ES-I3 (cell line): ENCODE measurements around the gene MYH15.

ENCODE experiments used
- H3K36me3 ChIP-seq: 2 replicates; pipeline ENCODE4 v1.6.1; 2013; ENCODE audit warnings: mild to moderate bottlenecking, low read length, control low read depth, moderate library complexity; ENCODE audit not compliant: insufficient read depth
- H3K4me1 ChIP-seq: 2 replicates; pipeline ENCODE4 v1.6.1; 2013; ENCODE audit warnings: mild to moderate bottlenecking, control low read depth, low read length; ENCODE audit not compliant: insufficient read depth
- H3K9ac ChIP-seq: 2 replicates; pipeline ENCODE4 v1.6.1; 2013; ENCODE audit warnings: low read depth, mild to moderate bottlenecking, low read length, moderate library complexity
- H3K9me3 ChIP-seq: 2 replicates; pipeline ENCODE4 v1.6.1; 2013; ENCODE audit warnings: mild to moderate bottlenecking, low read length, moderate library complexity; ENCODE audit not compliant: control insufficient read depth, insufficient read depth

The MYH15 gene

DNA sequence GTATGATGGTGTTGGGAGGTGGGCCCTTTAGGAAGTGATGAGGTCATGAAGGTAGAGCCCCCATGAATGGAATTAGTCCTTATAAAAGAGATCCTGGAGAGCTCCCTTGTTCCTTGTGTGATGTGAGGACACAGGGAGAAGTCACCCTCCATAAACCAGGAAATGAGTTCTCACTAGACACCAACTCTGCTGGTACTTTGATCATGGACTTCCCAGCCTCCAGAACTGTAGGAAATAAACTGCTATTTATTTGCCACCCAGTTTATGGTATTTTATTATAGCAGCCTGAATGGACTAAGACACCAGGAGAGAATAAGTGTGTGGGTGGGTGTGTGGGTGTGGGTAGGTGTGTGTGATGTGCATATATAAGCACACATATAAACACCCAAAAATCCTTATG lies 71.9 kb downstream of the MYH15 start:
- Histone ChIP-seq H3K36me3 (no peaks in the 10 kb centered on the region), H3K4me1 (no peaks in the 10 kb centered on the region; the same call in 1 of the 2 replicates), H3K9me3 (no peaks in the 10 kb centered on the region), H3K9ac (no peak overlapping the region)

GRCh38 chr3:108437439-108437838 lies 73.0 kb downstream of the MYH15 start:
- Histone ChIP-seq H3K4me1 (no peaks in the 10 kb centered on the region; the same call in 1 of the 2 replicates), H3K9ac (no peak overlapping the region), H3K36me3 (no peaks in the 10 kb centered on the region)

DNA sequence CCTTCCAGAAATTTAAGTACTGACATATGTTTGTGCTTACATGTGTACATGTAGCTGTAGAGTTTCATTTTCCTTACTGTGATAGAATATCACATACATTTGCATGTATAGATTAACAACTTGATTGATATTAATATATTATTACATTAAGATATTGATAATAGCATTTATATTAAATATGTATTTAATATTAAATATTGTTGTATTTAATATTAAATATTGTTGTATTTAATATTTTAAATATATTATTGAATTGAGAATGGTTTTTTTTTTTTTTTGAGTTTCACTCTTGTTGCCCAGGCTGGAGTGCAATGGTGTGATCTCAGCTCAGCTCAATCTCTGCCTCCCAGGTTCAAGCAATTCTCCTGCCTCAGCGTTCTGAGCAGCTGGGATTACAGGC lies 76.5 kb downstream of the MYH15 start:
- H3K4me1 ChIP-seq, result no peaks in the 10 kb centered on the region
- H3K36me3 ChIP-seq, result no peaks in the 10 kb centered on the region
- H3K9me3 ChIP-seq, result peaks cover 10% of the 10 kb centered on the region; the same call in 1 of the 2 replicates
- no peak overlapping the region for H3K9ac ChIP-seq

More at GRCh38 chr3:108437439-108437838, 73.0 kb downstream of the MYH15 start:
- 0 out of 2 replicates have a peak, but pooled peaks cover 6% of the 10 kb centered on the region for H3K9me3 ChIP-seq

GRCh38 chr3:108432431-108432830 lies 78.0 kb downstream of the MYH15 start:
- Histone ChIP-seq H3K36me3 (no peaks in the 10 kb centered on the region), H3K9ac (no peak overlapping the region), H3K9me3 (peaks cover 10% of the 10 kb centered on the region; the same call in 1 of the 2 replicates), H3K4me1 (no peaks in the 10 kb centered on the region)

DNA sequence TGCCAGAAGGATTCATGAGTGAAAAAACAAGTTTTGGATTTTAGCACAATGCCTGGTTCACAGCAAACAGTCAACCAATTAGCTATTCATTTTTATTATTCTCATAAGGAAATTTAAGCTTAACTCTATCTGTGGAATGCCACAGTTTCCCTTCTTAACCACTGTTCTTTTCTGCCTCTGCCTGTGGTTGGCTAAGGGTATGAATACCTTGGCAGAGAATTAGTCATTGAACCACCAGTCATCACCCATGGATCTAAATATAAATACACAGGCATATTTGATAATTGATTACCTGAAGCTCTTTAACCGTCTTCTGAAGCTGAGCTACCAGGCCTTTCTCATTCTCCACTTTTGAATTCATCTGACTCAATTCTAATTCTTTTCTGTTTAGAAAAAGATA lies 79.9 kb downstream of the MYH15 start:
- Histone ChIP-seq H3K9ac (no peak overlapping the region), H3K36me3 (no peaks in the 10 kb centered on the region), H3K4me1 (no peaks in the 10 kb centered on the region), H3K9me3 (peaks cover 10% of the 10 kb centered on the region; the same call in 1 of the 2 replicates)

DNA sequence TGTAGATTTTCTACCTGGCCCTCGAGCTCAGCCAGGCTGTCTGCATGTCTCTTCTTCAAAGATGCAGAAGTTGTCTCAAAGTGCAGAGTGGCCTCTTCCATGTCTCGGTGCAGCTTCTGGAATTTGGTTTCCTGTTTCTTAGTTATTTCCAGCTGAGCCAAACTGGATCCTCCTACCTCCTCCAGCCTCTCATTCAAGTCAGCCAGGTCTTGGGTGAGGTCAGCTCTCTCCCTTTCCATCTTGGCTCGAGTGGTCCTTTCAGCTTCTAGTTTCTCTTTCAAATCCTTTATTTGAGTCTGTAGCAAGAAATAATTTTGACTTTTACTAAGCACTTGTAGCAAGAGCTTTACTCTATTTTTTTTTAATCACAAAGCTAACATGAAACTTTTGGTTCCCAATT lies 81.8 kb downstream of the MYH15 start:
- H3K9ac ChIP-seq, result no peak overlapping the region
- peaks cover 10% of the 10 kb centered on the region; the same call in 1 of the 2 replicates for H3K9me3 ChIP-seq
- no peaks in the 10 kb centered on the region for H3K4me1 ChIP-seq
- H3K36me3 ChIP-seq, result no peaks in the 10 kb centered on the region

DNA sequence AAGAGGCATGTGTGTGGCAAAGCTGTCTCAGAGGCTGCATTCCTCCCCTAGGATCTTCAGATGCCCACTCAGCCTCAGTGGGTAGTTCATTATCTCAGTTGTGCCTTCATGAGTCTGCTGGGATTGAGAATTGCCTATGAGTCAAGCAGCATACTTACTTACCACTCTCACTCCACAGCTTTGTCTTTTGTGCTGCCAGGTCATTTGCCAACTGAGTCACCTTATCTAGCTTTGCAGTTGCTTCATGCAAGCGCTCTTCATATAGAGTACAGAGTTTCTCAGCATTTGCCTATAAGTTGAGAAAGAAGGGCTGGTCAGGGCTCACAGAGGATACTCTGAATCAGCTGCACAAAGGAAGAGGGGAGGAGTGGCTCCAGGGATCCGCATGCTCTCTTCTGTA lies 89.5 kb downstream of the MYH15 start:
- no peaks in the 10 kb centered on the region for H3K4me1 ChIP-seq
- no peaks in the 10 kb centered on the region for H3K36me3 ChIP-seq
- H3K9me3 ChIP-seq, result no peaks in the 10 kb centered on the region
- no peak overlapping the region for H3K9ac ChIP-seq

- no peaks in the 10 kb centered on the region for H3K36me3 ChIP-seq
- no peaks in the 10 kb centered on the region for H3K4me1 ChIP-seq
- no peaks in the 10 kb centered on the region for H3K9me3 ChIP-seq
- no peak overlapping the region for H3K9ac ChIP-seq
Observed at GRCh38 chr3:108416111-108416869, 94.1 kb downstream of the MYH15 start.

DNA sequence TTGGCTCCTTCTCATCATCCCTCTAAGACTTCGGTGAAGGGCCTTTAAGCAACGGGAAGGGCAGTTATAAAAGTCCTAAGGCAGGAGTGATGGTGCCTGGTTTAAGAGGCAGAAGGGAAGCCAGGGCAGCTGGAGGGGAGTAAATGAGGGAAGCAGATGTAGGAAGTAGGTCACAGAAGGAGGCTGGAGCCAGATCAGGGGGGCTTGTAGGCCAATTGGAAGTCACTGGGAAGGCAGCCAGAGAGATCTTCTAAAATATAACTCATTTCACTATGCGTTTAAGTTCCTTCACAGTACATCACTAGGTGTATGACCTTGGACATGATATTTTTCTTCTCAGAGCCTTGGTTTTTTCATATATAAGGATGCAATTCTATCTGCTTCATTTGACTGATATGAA lies 94.7 kb downstream of the MYH15 start:
- Histone ChIP-seq H3K36me3 (no peaks in the 10 kb centered on the region), H3K4me1 (no peaks in the 10 kb centered on the region), H3K9me3 (no peaks in the 10 kb centered on the region), H3K9ac (no peak overlapping the region)

GRCh38 chr3:108414007-108414406 lies 96.4 kb downstream of the MYH15 start:
- Histone ChIP-seq H3K36me3 (no peaks in the 10 kb centered on the region), H3K4me1 (no peaks in the 10 kb centered on the region), H3K9me3 (no peaks in the 10 kb centered on the region), H3K9ac (no peak overlapping the region)

DNA sequence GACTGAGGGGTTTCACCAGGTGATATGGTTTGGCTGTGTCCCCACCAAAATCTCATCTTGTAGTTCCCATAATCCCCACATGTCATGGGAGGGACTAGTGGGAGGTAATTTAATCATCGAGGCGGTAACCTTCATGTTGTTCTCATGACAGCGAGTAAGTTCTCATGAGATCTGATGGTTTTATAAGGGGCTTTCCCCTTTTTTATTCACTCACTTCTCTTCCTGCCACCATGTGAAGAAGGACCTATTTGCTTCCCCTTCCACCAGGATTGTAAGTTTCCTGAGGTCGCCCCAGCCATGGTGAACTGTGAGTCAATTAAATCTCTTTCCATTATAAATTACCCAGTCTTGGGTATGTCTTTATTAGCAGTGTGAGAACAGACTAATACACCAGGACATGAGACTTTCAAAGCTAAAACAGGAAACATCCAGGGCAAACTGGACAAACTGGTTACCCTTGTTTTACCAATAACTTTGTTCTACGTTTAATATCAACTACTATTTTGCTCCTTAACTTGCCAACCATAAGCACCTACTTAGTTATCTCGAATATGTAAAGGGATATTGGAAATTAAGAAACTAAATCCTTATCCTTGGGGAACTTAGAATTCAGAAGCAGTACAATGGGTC lies 98.2 kb downstream of the MYH15 start:
- H3K4me1 ChIP-seq, result peaks cover 4% of the 10 kb centered on the region; the same call in 1 of the 2 replicates
- no peaks in the 10 kb centered on the region for H3K36me3 ChIP-seq
- no peak overlapping the region for H3K9ac ChIP-seq
- no peaks in the 10 kb centered on the region for H3K9me3 ChIP-seq

GRCh38 chr3:108410531-108410984 lies 99.8 kb downstream of the MYH15 start:
- no peaks in the 10 kb centered on the region for H3K36me3 ChIP-seq
- peaks cover 12% of the 10 kb centered on the region; the same call in 1 of the 2 replicates for H3K4me1 ChIP-seq
- no peaks in the 10 kb centered on the region for H3K9me3 ChIP-seq
- no peak overlapping the region for H3K9ac ChIP-seq

DNA sequence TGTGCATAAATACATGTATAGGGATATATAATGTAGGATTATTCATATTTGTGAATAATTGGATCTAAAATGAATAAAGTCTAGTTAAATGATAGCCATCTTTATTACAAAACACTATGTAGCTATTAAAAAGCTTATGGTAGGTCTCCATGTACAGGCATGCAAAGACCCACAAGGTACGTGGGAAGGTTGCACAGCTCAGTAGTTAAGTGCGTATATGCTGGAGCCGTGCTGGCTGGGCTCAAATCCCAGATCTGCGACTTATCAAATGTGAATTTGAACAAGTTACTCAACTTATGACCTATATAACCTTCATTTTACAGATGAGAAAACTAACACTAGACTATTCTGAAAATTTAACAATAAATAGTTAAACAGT lies 100.6 kb downstream of the MYH15 start:
- no peaks in the 10 kb centered on the region for H3K36me3 ChIP-seq
- H3K9ac ChIP-seq, result no peak overlapping the region
- H3K4me1 ChIP-seq, result peaks cover 12% of the 10 kb centered on the region; the same call in 1 of the 2 replicates
- H3K9me3 ChIP-seq, result no peaks in the 10 kb centered on the region

DNA sequence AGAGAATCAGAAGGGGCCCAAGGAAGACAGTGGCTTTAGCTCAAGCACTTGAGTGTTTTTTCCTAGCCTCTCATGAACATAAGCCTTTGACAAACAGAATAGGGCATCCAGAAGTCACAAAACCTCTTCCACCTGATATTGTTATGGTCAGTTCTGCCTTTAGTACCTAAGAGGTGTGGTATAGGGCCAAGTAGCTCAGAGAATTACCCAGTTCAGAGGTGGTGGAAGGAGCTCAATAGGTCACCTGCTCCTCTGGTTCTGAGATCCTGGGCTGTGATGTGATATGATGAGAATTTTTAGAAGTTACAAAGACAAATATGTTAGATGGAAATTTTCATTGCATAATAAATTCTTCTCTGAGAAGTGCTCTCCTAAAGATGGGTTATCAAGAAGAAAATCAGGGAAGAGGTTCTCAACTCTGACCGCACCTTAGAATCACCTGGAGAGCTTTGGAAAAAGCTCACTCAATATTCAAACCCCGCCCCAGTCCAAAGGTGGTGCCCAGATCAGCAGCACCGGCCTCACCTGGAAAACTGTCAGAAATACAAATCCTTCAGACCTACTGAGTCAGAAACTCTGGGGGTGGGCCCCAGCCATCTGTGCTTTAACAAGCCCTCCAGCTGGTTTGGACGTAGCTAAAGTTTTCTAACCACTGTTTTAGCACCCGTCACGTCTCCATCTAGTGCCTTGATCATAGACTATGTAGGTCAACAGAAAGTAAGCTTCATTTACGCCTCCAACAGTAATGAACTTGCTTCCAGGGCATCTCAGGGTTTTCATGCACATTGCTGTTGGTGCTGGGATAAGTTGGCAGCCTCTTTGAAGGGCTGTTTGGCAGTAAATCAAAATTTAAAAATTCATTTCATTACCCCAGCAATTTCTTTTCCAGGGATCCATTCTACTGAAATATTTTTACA lies 101.3 kb downstream of the MYH15 start:
- Histone ChIP-seq H3K9me3 (no peaks in the 10 kb centered on the region), H3K4me1 (peaks cover 12% of the 10 kb centered on the region; the same call in 1 of the 2 replicates), H3K36me3 (no peaks in the 10 kb centered on the region), H3K9ac (no peak overlapping the region)
